ENCODE data around the gene PSMD6. TPM values are rescaled to one million over a fixed set of nuclear protein-coding genes. Genes with fewer than 3 reads are reported as not detected.

Gene PSMD6
- polyA plus RNA-seq, 3 donors, result 54.6 to 135 (median 101) TPM

GRCh38 chr3:64009528-64009927, 13.8 kb downstream of the PSMD6 start:
- Mint-ChIP-seq H3K27me3 (ENCODE audit: low read depth in 3 of 3) (peaks cover 0 to 3% (median 0%) of the 10 kb centered on the region in 3 donors), H3K36me3 (peaks cover 65 to 67% of the 10 kb centered on the region in 2 donors), H3K4me1 (peaks cover 8% of the 10 kb centered on the region), H3K4me3 (no peak overlapping the region), H3K9me3 (no peaks in the 10 kb centered on the region), H3K27ac (peak overlapping the region in 2 of 7 donors; percentile 0 to 1)
- Histone ChIP-seq H3K79me2 (ENCODE audit: insufficient read depth, low read length) (peaks cover 24% of the 10 kb centered on the region), H3K9ac (ENCODE audit: insufficient read depth, low read length, poor library complexity, severe bottlenecking) (no peak overlapping the region), H3K27me3 (ENCODE audit: control insufficient read depth in 2 of 2, insufficient read depth in 2 of 2, low read length in 2 of 2) (no peaks in the 10 kb centered on the region), H3K4me2 (replicated peaks; ENCODE audit: extremely low read depth, low read length, poor library complexity, severe bottlenecking) (no peak overlapping the region), H3K4me1 (ENCODE audit: control insufficient read depth in 1 of 2, insufficient read depth in 2 of 2, low read length in 2 of 2) (peaks cover 5 to 15% of the 10 kb centered on the region in 2 donors), H3K9me3 (replicated peaks in 1 of 2; ENCODE audit: control insufficient read depth in 1 of 2, insufficient read depth in 1 of 2, low read length in 2 of 2) (no peaks in the 10 kb centered on the region), H3K4me3 (replicated peaks in 1 of 3; ENCODE audit: low read depth in 2 of 3, low read length in 3 of 3) (no peak overlapping the region), H4K20me1 (ENCODE audit: insufficient read depth, low read length) (peaks cover 80% of the 10 kb centered on the region), H3K27ac (ENCODE audit: low read depth in 1 of 2, low read length in 2 of 2) (peak overlapping the region in 1 of 2 donors; percentile 74), H3K36me3 (replicated peaks in 1 of 2; ENCODE audit: control insufficient read depth in 1 of 2, insufficient read depth in 2 of 2, low read length in 2 of 2) (peaks cover 90 to 100% of the 10 kb centered on the region in 2 donors), H2AFZ (ENCODE audit: insufficient read depth, low read depth, low read length, poor library complexity, severe bottlenecking) (no peak overlapping the region)
- WGBS (ENCODE audit: insufficient coverage), result 98% methylated on average over 7 of the region's 7 CpGs
- no peak for TF ChIP-seq CTCF (IDR thresholded peaks at IDR 0.05)
- DNase-seq, result no peak
- intact Hi-C loops (cut with micrococcal nuclease), result no loop called here

GRCh38 chr3:64008487-64009351, 14.6 kb downstream of the PSMD6 start:
- Histone ChIP-seq H3K4me3 (replicated peaks in 1 of 3; ENCODE audit: low read depth in 2 of 3, low read length in 3 of 3) (no peak overlapping the region), H2AFZ (ENCODE audit: insufficient read depth, low read depth, low read length, poor library complexity, severe bottlenecking) (no peak overlapping the region), H3K4me2 (replicated peaks; ENCODE audit: extremely low read depth, low read length, poor library complexity, severe bottlenecking) (no peak overlapping the region), H4K20me1 (ENCODE audit: insufficient read depth, low read length) (peaks cover 80% of the 10 kb centered on the region), H3K27ac (ENCODE audit: low read depth in 1 of 2, low read length in 2 of 2) (peak overlapping the region in 1 of 2 donors; percentile 74), H3K9me3 (replicated peaks in 1 of 2; ENCODE audit: control insufficient read depth in 1 of 2, insufficient read depth in 1 of 2, low read length in 2 of 2) (no peaks in the 10 kb centered on the region), H3K9ac (ENCODE audit: insufficient read depth, low read length, poor library complexity, severe bottlenecking) (peak overlapping the region; percentile 19), H3K36me3 (replicated peaks in 1 of 2; ENCODE audit: control insufficient read depth in 1 of 2, insufficient read depth in 2 of 2, low read length in 2 of 2) (peaks cover 90 to 100% of the 10 kb centered on the region in 2 donors), H3K79me2 (ENCODE audit: insufficient read depth, low read length) (peaks cover 19% of the 10 kb centered on the region), H3K4me1 (ENCODE audit: control insufficient read depth in 1 of 2, insufficient read depth in 2 of 2, low read length in 2 of 2) (peaks cover 5 to 15% of the 10 kb centered on the region in 2 donors), H3K27me3 (ENCODE audit: control insufficient read depth in 2 of 2, insufficient read depth in 2 of 2, low read length in 2 of 2) (no peaks in the 10 kb centered on the region)
- no peak for TF ChIP-seq CTCF (IDR thresholded peaks at IDR 0.05)
- Mint-ChIP-seq H3K4me1 (peaks cover 8% of the 10 kb centered on the region), H3K4me3 (no peak overlapping the region), H3K36me3 (peaks cover 59% of the 10 kb centered on the region in 2 donors), H3K27me3 (ENCODE audit: low read depth in 3 of 3) (no peaks in the 10 kb centered on the region), H3K27ac (peak overlapping the region in 5 of 7 donors; percentile 16 to 77 (median 70)), H3K9me3 (no peaks in the 10 kb centered on the region)
- 79% methylated on average over 4 of the region's 7 CpGs for WGBS (ENCODE audit: insufficient coverage)
- DNase-seq, result no peak
- intact Hi-C loops (cut with micrococcal nuclease), result no loop called here

Data from CD14-positive monocyte (primary cell).